HEK293 (cell line): ENCODE data around the gene ZNF45.
A peak's percentile ranks its signal among the peaks of the same experiment; 100 is the strongest.

ENCODE experiments used
- CTCF ChIA-PET: fragments of 350-600 bp; formaldehyde crosslinking; extraction: SDS; loops from one replicate; lab custom pipeline; 2021; ENCODE audit warnings: antibody characterized with exemption; lab: Yijun Ruan, JAX
- POLR2A ChIA-PET: fragments of 300-600 bp; formaldehyde crosslinking; extraction: SDS; loops from one replicate; lab custom pipeline; 2020; ENCODE audit warnings: antibody characterized with exemption, inconsistent platforms; lab: Yijun Ruan, JAX
- H3K27ac ChIP-seq: fragments of 200-500 bp; sonication (Bioruptor generic); 2 replicates; pipeline ENCODE4 v1.5.1; 2014; ENCODE audit warnings: low read depth, low read length, control low read depth, inconsistent platforms; ENCODE audit errors: extremely low read depth
- H3K36me3 ChIP-seq, 2 experiments: fragments of 200-500 bp in 1 of 2; sonication (Bioruptor generic) in 1 of 2; 1 replicate in 1 of 2; 2 replicates in 1 of 2; pipeline ENCODE4 v1.5.1; 2014 to 2017; ENCODE audit warnings: inconsistent platforms in 2 of 2, low read length in 2 of 2; ENCODE audit not compliant: control insufficient read depth in 2 of 2, insufficient read depth in 1 of 2
- H3K4me1 ChIP-seq: fragments of 200-500 bp; sonication (Bioruptor generic); 2 replicates; pipeline ENCODE4 v1.5.1; 2014; ENCODE audit warnings: mild to moderate bottlenecking, low read length, inconsistent platforms; ENCODE audit not compliant: control insufficient read depth, insufficient read depth
- H3K4me3 ChIP-seq: 2 replicates; pipeline ENCODE4 v1.5.1; 2011; ENCODE audit warnings: low read depth, mild to moderate bottlenecking, control low read depth, low read length, moderate library complexity
- H3K9me3 ChIP-seq: fragments of 200-500 bp; sonication (Bioruptor generic); 2 replicates; pipeline ENCODE4 v1.5.1; 2014; ENCODE audit warnings: low read depth, low read length, inconsistent platforms; ENCODE audit not compliant: control insufficient read depth, insufficient read depth
- GLIS1 ChIP-seq: fragments of 450-650 bp; formaldehyde crosslinking; IDR thresholded peaks from 2 replicates; pipeline ENCODE4 v1.5.1; 2016; ENCODE audit warnings: missing biosample characterization, missing genetic modification characterization
- HOXA7 ChIP-seq: sonication (generic); formaldehyde crosslinking; IDR thresholded peaks from 2 replicates; pipeline ENCODE4 v1.8.1; 2022; ENCODE audit warnings: missing genetic modification reagents, borderline replicate concordance
- PRDM1 ChIP-seq: fragments of 450-650 bp; formaldehyde crosslinking; IDR thresholded peaks from 2 replicates; pipeline ENCODE4; 2016; ENCODE audit warnings: missing biosample characterization, missing genetic modification characterization
- PRDM6 ChIP-seq: fragments of 450-650 bp; formaldehyde crosslinking; IDR thresholded peaks from 2 replicates; pipeline ENCODE4 v1.5.1; 2017; ENCODE audit warnings: missing biosample characterization, missing genetic modification characterization
- SALL2 ChIP-seq: fragments of 450-650 bp; formaldehyde crosslinking; IDR thresholded peaks from 2 replicates; pipeline ENCODE4 v1.5.0; 2017; ENCODE audit warnings: missing biosample characterization, mild to moderate bottlenecking, missing genetic modification characterization, borderline replicate concordance
- SCRT2 ChIP-seq: fragments of 450-650 bp; formaldehyde crosslinking; IDR thresholded peaks from 2 replicates; pipeline ENCODE4 v1.5.1; 2016; ENCODE audit warnings: missing biosample characterization, missing genetic modification characterization
- ZFP41 ChIP-seq: fragments of 450-650 bp; formaldehyde crosslinking; IDR thresholded peaks from 2 replicates; pipeline ENCODE4 v1.5.1; 2016; ENCODE audit warnings: missing biosample characterization, missing genetic modification characterization, borderline replicate concordance
- ZNF157 ChIP-seq: fragments of 450-650 bp; formaldehyde crosslinking; IDR thresholded peaks from 2 replicates; pipeline ENCODE4 v1.5.1; 2016; ENCODE audit warnings: missing biosample characterization, missing genetic modification characterization
- ZNF16 ChIP-seq: fragments of 450-650 bp; formaldehyde crosslinking; IDR thresholded peaks from 2 replicates; pipeline ENCODE4 v1.5.1; 2016; ENCODE audit warnings: low read depth, missing biosample characterization, missing genetic modification characterization
- ZNF175 ChIP-seq: fragments of 450-650 bp; formaldehyde crosslinking; IDR thresholded peaks from 2 replicates; pipeline ENCODE4 v1.5.1; 2016; ENCODE audit warnings: missing biosample characterization, missing genetic modification characterization
- ZNF280D ChIP-seq: fragments of 450-650 bp; formaldehyde crosslinking; IDR thresholded peaks from 2 replicates; pipeline ENCODE4 v1.5.1; 2016; ENCODE audit warnings: missing biosample characterization, missing genetic modification characterization
- ZNF404 ChIP-seq: fragments of 450-650 bp; formaldehyde crosslinking; IDR thresholded peaks from 2 replicates; pipeline ENCODE4 v1.5.1; 2017; ENCODE audit warnings: missing biosample characterization, missing genetic modification characterization
- ZNF48 ChIP-seq: fragments of 450-650 bp; formaldehyde crosslinking; IDR thresholded peaks from 2 replicates; pipeline ENCODE4 v1.5.1; 2016; ENCODE audit warnings: missing biosample characterization, missing genetic modification characterization
- ZNF555 ChIP-seq: fragments of 450-650 bp; formaldehyde crosslinking; conservative IDR thresholded peaks from 2 replicates; pipeline ENCODE4 v1.5.1; 2017; ENCODE audit warnings: missing biosample characterization, mild to moderate bottlenecking, missing genetic modification characterization, inconsistent platforms
- ZNF560 ChIP-seq: fragments of 450-650 bp; formaldehyde crosslinking; IDR thresholded peaks from 2 replicates; pipeline ENCODE4 v1.5.1; 2017; ENCODE audit warnings: missing biosample characterization, missing genetic modification characterization, borderline replicate concordance
- ZNF623 ChIP-seq: fragments of 450-650 bp; formaldehyde crosslinking; IDR thresholded peaks from 2 replicates; pipeline ENCODE4 v1.5.1; 2016; ENCODE audit warnings: missing biosample characterization, missing genetic modification characterization
- ZNF624 ChIP-seq: fragments of 450-650 bp; formaldehyde crosslinking; IDR thresholded peaks from 2 replicates; pipeline ENCODE4 v1.5.1; 2017; ENCODE audit warnings: missing biosample characterization, missing genetic modification characterization
- ZNF677 ChIP-seq: fragments of 450-650 bp; IDR thresholded peaks from 2 replicates; pipeline ENCODE4 v1.5.0; 2018; ENCODE audit warnings: missing biosample characterization, mild to moderate bottlenecking, missing genetic modification characterization, moderate library complexity
- ZNF76 ChIP-seq: fragments of 450-650 bp; formaldehyde crosslinking; IDR thresholded peaks from 2 replicates; pipeline ENCODE4; 2016; ENCODE audit warnings: low read depth, missing biosample characterization, missing genetic modification characterization, borderline replicate concordance
- ZNF843 ChIP-seq: fragments of 450-650 bp; formaldehyde crosslinking; IDR thresholded peaks from 2 replicates; pipeline ENCODE4 v1.5.1; 2016; ENCODE audit warnings: missing biosample characterization, missing genetic modification characterization
- ZSCAN16 ChIP-seq: fragments of 450-650 bp; formaldehyde crosslinking; IDR thresholded peaks from 2 replicates; pipeline ENCODE4 v1.5.1; 2016; ENCODE audit warnings: missing biosample characterization, missing genetic modification characterization
- TF ChIP-seq, protein P1 (sequence below): fragments of 450-650 bp; formaldehyde crosslinking; conservative IDR thresholded peaks from 2 replicates; pipeline ENCODE4 v1.5.1; 2016; ENCODE audit warnings: low read depth, missing biosample characterization, missing genetic modification characterization
- TF ChIP-seq, protein P2 (sequence below): fragments of 450-650 bp; formaldehyde crosslinking; IDR thresholded peaks from 2 replicates; pipeline ENCODE4 v1.5.1; 2017; ENCODE audit warnings: missing biosample characterization, missing genetic modification characterization

Gene ZNF45

GRCh38 chr19:43956827-43957226, 21.7 kb upstream of the ZNF45 start:
- Histone ChIP-seq H3K4me3 (no peak overlapping the region), H3K4me1 (no peaks in the 10 kb centered on the region), H3K27ac (no peak overlapping the region), H3K9me3 (peaks cover 53% of the 10 kb centered on the region), H3K36me3 (peaks cover 29 to 68% of the 10 kb centered on the region in 2 experiments)
- CTCF ChIA-PET, result interaction anchor here (0.6 to 1.1 kb wide), 3 partner anchors 11 to 46 kb away, joined by 3 to 5 read pairs (median 3); partner anchors contain the start of gene ZNF45
- TF ChIP-seq ZNF843 (tag by site-specific recombination), result no peak
- TF ChIP-seq ZNF157 (tag by site-specific recombination), result no peak
- no peak for TF ChIP-seq ZFP41
- POLR2A ChIA-PET, result no interaction called here

- ChIA-PET POLR2A (interaction anchor here (0.6 to 3.0 kb wide), 23 partner anchors 8 to 355 kb away, joined by 3 to 114 read pairs (median 5); partner anchors contain the start of genes IRGQ, ZNF222, ZNF223 and ZNF224), CTCF (interaction anchor here (0.5 to 3.1 kb wide), 16 partner anchors 9 to 1385 kb away, joined by 3 to 19 read pairs (median 3); partner anchors contain the start of gene ZNF45)
- Histone ChIP-seq H3K4me3 (peak within 1 kb of the TSS; percentile 57), H3K36me3 (peaks cover 20 to 35% of the 10 kb centered on the region in 2 experiments), H3K4me1 (no peaks in the 10 kb centered on the region), H3K27ac (peak within 1 kb of the TSS; percentile 82), H3K9me3 (peaks cover 21% of the 10 kb centered on the region)
- TF ChIP-seq ZNF16 (tag by site-specific recombination) (no peak), SCRT2 (tag by site-specific recombination) (peak; percentile 61; the same call in 1 of the 2 replicates), ZNF555 (tag by site-specific recombination) (no peak), GLIS1 (tag by site-specific recombination) (peak; percentile 92), ZNF560 (tag by site-specific recombination) (no peak), ZNF624 (tag by site-specific recombination) (no peak), ZNF404 (tag by site-specific recombination) (no peak; the same call in 1 of the 2 replicates), HOXA7 (CRISPR knock-in tag) (no peak), ZNF48 (no peak), ZNF175 (no peak), ZNF76 (peak; percentile 100), ZNF280D (tag by site-specific recombination) (peak; percentile 27; the same call in 1 of the 2 replicates), ZNF677 (tag by site-specific recombination) (no peak), SALL2 (no peak), ZSCAN16 (no peak), ZNF623 (tag by site-specific recombination) (no peak; the same call in none of the 2 replicates), PRDM6 (no peak), PRDM1 (tag by site-specific recombination) (peak; percentile 68)
- TF ChIP-seq, protein P1, sequence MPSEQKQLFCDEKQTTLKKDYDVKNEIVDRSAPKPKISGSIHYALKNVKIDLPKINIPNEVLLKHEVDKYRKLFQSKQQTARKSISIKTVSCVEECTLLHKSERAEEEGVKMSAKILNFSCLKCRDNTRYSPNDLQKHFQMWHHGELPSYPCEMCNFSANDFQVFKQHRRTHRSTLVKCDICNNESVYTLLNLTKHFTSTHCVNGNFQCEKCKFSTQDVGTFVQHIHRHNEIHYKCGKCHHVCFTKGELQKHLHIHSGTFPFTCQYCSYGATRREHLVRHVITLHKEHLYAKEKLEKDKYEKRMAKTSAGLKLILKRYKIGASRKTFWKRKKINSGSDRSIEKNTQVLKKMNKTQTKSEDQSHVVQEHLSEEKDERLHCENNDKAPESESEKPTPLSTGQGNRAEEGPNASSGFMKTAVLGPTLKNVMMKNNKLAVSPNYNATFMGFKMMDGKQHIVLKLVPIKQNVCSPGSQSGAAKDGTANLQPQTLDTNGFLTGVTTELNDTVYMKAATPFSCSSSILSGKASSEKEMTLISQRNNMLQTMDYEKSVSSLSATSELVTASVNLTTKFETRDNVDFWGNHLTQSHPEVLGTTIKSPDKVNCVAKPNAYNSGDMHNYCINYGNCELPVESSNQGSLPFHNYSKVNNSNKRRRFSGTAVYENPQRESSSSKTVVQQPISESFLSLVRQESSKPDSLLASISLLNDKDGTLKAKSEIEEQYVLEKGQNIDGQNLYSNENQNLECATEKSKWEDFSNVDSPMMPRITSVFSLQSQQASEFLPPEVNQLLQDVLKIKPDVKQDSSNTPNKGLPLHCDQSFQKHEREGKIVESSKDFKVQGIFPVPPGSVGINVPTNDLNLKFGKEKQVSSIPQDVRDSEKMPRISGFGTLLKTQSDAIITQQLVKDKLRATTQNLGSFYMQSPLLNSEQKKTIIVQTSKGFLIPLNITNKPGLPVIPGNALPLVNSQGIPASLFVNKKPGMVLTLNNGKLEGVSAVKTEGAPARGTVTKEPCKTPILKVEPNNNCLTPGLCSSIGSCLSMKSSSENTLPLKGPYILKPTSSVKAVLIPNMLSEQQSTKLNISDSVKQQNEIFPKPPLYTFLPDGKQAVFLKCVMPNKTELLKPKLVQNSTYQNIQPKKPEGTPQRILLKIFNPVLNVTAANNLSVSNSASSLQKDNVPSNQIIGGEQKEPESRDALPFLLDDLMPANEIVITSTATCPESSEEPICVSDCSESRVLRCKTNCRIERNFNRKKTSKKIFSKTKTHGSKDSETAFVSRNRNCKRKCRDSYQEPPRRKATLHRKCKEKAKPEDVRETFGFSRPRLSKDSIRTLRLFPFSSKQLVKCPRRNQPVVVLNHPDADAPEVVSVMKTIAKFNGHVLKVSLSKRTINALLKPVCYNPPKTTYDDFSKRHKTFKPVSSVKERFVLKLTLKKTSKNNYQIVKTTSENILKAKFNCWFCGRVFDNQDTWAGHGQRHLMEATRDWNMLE (tag by site-specific recombination), result peak; percentile 100
- TF ChIP-seq, protein P2, sequence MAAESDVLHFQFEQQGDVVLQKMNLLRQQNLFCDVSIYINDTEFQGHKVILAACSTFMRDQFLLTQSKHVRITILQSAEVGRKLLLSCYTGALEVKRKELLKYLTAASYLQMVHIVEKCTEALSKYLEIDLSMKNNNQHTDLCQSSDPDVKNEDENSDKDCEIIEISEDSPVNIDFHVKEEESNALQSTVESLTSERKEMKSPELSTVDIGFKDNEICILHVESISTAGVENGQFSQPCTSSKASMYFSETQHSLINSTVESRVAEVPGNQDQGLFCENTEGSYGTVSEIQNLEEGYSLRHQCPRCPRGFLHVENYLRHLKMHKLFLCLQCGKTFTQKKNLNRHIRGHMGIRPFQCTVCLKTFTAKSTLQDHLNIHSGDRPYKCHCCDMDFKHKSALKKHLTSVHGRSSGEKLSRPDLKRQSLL, result no peak
Measured at GRCh38 chr19:43950834-43951645, 16.0 kb upstream of the ZNF45 start, which contains the start of gene ZNF221. Gene ZNF221 (plus strand): TSS chr19:43951228. CDS start chr19:43962727, 11,499 bp downstream.
